Mucosa of rectum (tissue), 2 donors: ENCODE data around the gene INTS1.

Experiments used
- H3K27ac ChIP-seq, 2 donors: one replicate each; pipeline ENCODE4 v1.7.0; 2013; ENCODE audit warnings: inconsistent platforms in 2 of 2, low read depth in 2 of 2, low read length in 2 of 2
- H3K27me3 ChIP-seq, 2 donors: one replicate each; pipeline ENCODE4 v1.7.0; 2013; ENCODE audit warnings: low read length in 2 of 2; ENCODE audit not compliant: control insufficient read depth in 2 of 2, insufficient read depth in 2 of 2
- H3K36me3 ChIP-seq, 2 donors: one replicate each; pipeline ENCODE4 v1.7.0; 2013; ENCODE audit warnings: low read length in 2 of 2; ENCODE audit not compliant: control insufficient read depth in 2 of 2, insufficient read depth in 2 of 2
- H3K4me1 ChIP-seq, 2 donors: one replicate each; pipeline ENCODE4 v1.7.0; 2013; ENCODE audit warnings: low read length in 2 of 2, mild to moderate bottlenecking in 1 of 2; ENCODE audit not compliant: control insufficient read depth in 2 of 2, insufficient read depth in 2 of 2
- H3K4me3 ChIP-seq, 2 donors: one replicate each; pipeline ENCODE4 v1.7.0; 2013; ENCODE audit warnings: low read length in 2 of 2
- H3K9ac ChIP-seq, 2 donors: one replicate each; pipeline ENCODE4 v1.7.0; 2013; ENCODE audit warnings: low read length in 2 of 2, low read depth in 1 of 2, mild to moderate bottlenecking in 1 of 2
- H3K9me3 ChIP-seq, 2 donors: one replicate each; pipeline ENCODE4 v1.7.0; 2013; ENCODE audit warnings: low read length in 2 of 2; ENCODE audit not compliant: control insufficient read depth in 2 of 2
- donor health status: healthy.
- donor health status: Normal muscosa, but diverticular disease.

Gene INTS1

DNA sequence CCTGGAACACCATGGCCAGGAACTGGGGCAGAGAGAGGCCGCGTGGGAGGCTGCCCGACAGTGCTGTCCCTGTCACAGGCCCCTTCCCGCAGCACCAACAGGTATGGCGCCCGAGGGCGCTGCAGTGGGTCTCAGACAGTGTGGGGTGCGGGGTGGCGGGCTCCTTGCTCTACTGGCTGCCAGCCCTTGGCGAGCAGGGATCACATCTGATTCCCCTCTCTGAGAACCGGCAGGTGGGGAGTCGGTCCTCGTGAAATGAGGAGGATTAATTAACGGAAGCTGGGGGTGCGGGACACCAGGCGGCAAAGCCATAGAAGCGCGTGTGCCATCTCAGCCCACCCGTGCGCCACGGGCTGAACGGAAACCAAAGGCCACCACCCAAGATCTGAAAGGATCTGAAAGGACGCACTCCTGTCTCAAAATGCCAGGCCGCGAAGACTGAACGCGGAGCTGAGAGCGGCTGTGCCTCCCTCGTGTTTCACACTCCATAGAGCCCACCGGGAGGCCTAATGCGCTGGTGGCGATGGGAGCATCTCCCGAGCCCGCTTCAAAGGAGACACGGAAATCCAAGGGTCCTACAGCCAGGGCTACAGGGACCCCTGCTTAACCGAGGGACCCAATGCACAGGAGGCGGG, 6.8 kb downstream of the INTS1 start:
- Histone ChIP-seq H3K36me3 (peaks cover 48 to 51% of the 10 kb centered on the region in 2 donors), H3K27ac (no peak overlapping the region), H3K27me3 (no peaks in the 10 kb centered on the region), H3K9me3 (no peaks in the 10 kb centered on the region), H3K9ac (no peak overlapping the region), H3K4me1 (no peaks in the 10 kb centered on the region), H3K4me3 (no peak overlapping the region)

DNA sequence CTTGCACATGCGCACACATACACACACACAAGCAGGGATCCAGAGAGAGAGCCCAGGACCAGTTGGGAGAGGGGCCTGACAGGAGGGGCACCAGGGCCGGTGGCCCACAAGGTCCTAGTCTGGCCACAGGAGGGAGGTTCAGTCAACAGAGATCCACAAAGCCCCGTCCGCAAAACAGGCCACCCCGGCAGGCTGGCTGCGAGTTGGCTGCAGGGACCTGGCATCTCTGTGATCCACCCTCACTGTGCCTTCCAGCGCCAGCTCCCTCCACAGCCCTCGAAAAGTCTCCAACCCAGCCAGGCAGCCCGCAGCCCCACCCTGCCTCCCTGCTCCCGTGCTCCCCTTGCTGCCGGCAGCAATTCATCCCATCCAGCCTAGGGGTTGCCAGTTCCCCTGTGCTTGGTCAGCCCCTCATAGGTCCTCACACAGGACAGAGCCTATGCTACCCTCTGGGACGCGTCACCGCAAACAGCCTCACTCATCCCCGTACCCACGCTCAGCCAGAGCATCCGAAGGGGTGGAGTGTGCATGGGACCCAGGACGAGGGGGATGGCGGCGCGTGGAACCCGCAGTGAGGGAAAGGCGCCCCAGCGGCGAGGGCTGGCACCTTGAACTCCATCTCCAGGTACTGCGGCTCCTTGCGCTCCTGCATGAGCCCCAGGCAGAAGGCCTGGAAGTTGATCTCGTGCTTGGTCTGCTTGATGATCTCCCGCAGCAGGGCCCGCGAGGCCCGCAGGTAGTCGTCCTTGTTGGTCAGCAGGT, 7.5 kb downstream of the INTS1 start:
- H3K4me1 ChIP-seq: no peaks in the 10 kb centered on the region
- H3K27me3 ChIP-seq: no peaks in the 10 kb centered on the region
- no peak overlapping the region for H3K27ac ChIP-seq
- no peak overlapping the region for H3K9ac ChIP-seq
- H3K4me3 ChIP-seq: no peak overlapping the region
- no peaks in the 10 kb centered on the region for H3K9me3 ChIP-seq
- peaks cover 50 to 55% of the 10 kb centered on the region in 2 donors for H3K36me3 ChIP-seq

DNA sequence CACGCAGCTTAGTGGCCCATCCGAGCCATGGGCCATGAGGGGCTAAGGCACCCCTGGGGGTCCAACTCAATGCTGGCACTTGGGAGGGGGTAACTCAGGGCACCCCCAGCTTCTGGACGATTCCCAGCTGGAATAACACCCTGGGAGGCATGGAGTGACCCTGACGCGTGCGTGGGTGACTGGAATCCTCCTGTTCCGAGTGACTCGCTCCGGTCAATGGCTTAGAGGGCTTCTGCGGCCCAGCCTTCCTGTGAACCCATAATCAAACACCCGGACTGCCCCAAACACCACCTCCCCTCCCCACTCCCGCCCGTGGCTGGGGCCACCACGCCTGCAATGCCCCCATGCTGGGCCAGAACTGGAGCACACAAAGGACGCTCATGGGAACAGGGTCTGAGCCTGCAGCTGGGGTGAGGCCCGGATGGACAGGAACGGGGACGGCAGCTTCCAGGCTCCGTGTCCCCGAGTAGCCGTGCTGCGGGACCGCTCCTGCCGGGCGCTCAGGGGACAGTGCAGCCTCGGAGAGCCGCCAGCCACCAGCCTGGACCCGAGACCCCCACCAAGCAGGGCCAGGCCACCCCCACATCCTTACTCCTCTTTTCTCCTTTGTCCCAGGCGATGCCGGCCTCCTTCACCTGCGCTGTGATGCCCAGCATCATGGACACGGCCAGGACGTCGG, 8.5 kb downstream of the INTS1 start:
- H3K9me3 ChIP-seq: no peaks in the 10 kb centered on the region
- H3K27ac ChIP-seq: no peak overlapping the region
- H3K4me3 ChIP-seq: no peak overlapping the region
- H3K9ac ChIP-seq: no peak overlapping the region
- no peaks in the 10 kb centered on the region for H3K4me1 ChIP-seq
- peaks cover 49 to 53% of the 10 kb centered on the region in 2 donors for H3K36me3 ChIP-seq
- H3K27me3 ChIP-seq: no peaks in the 10 kb centered on the region

DNA sequence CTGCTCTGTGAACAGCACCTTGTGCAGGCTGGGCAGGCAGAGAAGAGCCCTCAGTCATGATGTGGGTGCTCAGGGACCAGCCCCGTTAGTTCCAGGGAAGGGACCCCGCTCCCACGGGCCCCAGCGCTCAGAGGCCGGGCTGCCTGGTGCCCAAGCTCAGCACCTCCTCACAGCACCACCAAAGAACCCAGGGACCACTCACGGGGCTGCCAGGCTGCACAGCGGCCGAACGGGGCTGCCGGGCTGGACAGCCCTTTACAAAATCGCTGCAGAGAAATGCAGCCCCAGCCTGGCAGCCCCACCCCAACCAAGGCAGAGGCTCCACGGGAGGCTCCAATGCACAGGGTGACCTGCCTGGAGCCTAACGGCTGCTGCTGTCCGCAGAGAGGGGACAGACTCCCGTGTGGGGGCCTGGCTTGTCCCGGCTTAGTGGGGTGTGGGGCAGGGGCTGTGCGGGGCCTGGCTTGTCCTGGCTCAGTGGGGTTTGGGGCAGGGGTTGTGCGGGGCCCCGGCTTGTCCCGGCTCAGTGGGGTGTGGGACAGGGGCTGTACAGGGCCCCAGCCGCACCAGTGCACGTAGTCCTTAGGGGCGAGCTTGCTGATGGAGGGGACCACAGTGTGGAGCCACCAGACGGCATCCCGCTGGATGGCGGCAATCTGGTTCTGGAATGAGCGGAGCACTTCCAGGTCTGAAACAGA, 9.2 kb downstream of the INTS1 start:
- Histone ChIP-seq H3K36me3 (peaks cover 46 to 51% of the 10 kb centered on the region in 2 donors), H3K4me3 (no peak overlapping the region), H3K4me1 (no peaks in the 10 kb centered on the region), H3K27me3 (no peaks in the 10 kb centered on the region), H3K9me3 (no peaks in the 10 kb centered on the region), H3K9ac (no peak overlapping the region), H3K27ac (no peak overlapping the region)

DNA sequence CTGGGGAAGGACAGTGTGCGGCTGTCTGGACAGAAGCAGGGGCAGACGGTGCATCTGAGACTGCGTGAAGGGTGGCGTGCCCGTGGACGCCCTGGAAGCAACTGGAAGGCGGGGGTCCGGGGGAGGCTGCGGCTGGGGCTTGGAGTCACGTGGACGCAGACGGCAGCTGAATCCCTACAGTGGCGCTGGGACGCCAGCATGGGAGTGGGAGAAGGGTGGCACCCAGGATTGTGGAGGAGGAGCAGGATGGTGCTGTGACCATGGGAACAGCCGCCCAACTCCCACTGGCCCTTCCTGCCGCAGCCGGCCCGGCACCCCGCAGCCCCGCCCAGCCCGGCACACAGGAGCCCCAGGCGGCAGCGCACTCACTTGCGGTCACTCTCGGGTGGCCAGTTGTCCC, 9.7 kb downstream of the INTS1 start:
- Histone ChIP-seq H3K36me3 (peaks cover 45 to 56% of the 10 kb centered on the region in 2 donors), H3K4me1 (no peaks in the 10 kb centered on the region), H3K9me3 (no peaks in the 10 kb centered on the region), H3K27me3 (no peaks in the 10 kb centered on the region), H3K9ac (no peak overlapping the region), H3K4me3 (no peak overlapping the region), H3K27ac (no peak overlapping the region)

DNA sequence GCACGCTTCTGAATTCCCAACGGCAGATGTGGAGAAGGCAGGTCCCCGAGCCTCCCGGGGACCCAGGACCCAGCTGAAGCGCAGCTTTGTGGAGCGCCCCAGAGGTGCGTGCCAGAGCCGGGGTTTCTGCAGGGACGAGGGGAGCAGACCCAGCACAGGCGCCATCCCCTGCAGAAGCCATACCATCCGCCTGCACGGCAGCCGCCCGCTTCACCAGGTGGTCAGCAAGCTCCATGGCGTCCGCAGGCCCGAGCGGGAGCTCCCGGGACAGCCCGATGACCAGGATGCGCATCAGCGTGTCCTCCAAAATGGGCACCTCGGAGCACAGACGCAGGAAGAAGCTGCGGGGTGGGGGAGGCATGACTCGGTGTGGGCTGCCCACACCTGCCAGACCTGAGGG, 10.6 kb downstream of the INTS1 start:
- Histone ChIP-seq H3K27ac (no peak overlapping the region), H3K4me3 (no peak overlapping the region), H3K9ac (no peak overlapping the region), H3K27me3 (no peaks in the 10 kb centered on the region), H3K36me3 (peaks cover 54 to 65% of the 10 kb centered on the region in 2 donors), H3K9me3 (no peaks in the 10 kb centered on the region), H3K4me1 (no peaks in the 10 kb centered on the region)

DNA sequence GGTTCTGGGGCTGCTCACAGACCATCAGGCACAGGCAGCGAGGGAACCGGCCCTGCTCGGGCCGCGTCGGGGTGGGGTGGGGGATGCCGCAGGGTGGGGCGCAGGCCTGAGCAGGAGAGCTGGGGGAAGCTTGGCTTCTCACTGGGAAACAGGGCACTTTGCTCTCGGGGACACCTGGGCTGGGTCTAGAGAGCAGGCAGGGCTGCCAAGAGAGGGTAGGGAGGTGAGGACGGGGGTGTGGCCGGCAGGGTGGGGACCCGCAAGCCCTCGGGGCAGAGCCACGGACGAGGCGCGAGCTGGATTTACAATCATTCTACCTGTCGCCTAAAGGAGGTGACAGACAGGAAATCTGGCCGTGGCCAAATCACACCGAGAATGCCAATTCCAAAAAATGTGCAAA, 11.1 kb downstream of the INTS1 start:
- Histone ChIP-seq H3K36me3 (peaks cover 56 to 67% of the 10 kb centered on the region in 2 donors), H3K9me3 (no peaks in the 10 kb centered on the region)

DNA sequence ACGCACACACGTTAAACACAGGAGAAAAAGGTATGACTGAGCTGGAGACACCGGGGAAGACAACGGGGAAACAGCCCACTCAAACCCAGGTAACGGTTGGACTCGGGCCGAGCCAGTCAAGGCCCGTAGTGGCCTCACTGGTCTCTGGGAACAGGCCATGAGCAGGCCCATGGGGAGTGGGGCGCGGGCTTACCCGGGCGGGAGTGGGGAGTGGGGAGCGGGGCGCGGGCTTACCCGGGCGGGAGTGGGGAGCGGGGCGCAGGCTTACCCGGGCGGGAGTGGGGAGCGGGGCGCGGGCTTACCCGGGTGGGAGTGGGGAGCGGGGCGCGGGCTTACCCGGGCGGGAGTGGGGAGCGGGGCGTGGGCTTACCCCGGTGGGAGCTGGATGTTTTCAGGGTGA, 11.5 kb downstream of the INTS1 start:
- Histone ChIP-seq H3K27me3 (no peaks in the 10 kb centered on the region), H3K4me1 (no peaks in the 10 kb centered on the region), H3K9me3 (no peaks in the 10 kb centered on the region), H3K36me3 (peaks cover 57 to 68% of the 10 kb centered on the region in 2 donors), H3K9ac (no peak overlapping the region), H3K4me3 (no peak overlapping the region), H3K27ac (no peak overlapping the region)

More for the DNA sequence above, 11.1 kb downstream of the INTS1 start:
- Histone ChIP-seq H3K4me3 (no peak overlapping the region), H3K27ac (no peak overlapping the region), H3K9ac (no peak overlapping the region), H3K4me1 (no peaks in the 10 kb centered on the region), H3K27me3 (no peaks in the 10 kb centered on the region)

DNA sequence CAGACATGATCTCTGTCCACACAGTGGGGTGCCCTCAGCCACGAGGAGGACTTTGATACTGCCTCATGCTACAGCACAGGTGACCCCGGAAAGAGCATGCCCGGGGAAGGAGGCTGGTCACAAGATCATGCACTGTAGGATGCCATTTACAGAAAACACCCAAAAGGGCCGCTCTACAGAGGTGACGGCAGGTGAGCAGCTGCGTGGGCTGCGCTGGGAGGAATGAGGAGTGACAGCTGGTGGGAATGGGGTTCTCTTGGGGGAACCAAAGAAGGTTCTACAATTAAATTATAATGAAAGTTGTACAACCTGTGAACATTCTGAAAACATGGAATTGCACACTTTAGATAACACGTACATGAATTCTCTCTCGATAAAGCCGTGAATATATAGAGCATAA, 12.0 kb downstream of the INTS1 start:
- H3K36me3 ChIP-seq: peaks cover 57 to 66% of the 10 kb centered on the region in 2 donors
- H3K27me3 ChIP-seq: no peaks in the 10 kb centered on the region
- no peaks in the 10 kb centered on the region for H3K4me1 ChIP-seq
- no peak overlapping the region for H3K9ac ChIP-seq
- H3K9me3 ChIP-seq: no peaks in the 10 kb centered on the region
- H3K27ac ChIP-seq: no peak overlapping the region
- no peak overlapping the region for H3K4me3 ChIP-seq

DNA sequence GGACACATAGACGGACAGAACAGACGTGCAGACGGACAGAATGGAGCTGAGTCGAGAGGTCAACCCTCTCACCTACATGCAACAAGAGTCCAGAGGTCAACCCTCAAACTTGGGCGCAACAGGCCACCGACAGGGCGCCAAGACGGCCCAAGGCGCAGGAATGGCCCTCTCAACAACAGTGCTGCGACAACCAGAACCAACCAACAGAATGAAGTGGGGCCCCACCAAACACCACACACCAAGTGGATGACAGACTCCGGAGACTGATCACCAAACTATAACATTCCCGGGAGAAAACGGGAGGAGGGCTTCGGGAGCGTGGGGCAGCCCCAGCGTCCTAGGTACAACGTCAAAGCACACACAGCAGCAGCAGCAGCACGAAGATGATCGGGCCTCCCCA, 13.4 kb downstream of the INTS1 start:
- H3K36me3 ChIP-seq: peaks cover 59 to 62% of the 10 kb centered on the region in 2 donors

More for the DNA sequence above, 13.4 kb downstream of the INTS1 start:
- no peaks in the 10 kb centered on the region for H3K27me3 ChIP-seq
- no peak overlapping the region for H3K27ac ChIP-seq
- no peaks in the 10 kb centered on the region for H3K4me1 ChIP-seq
- H3K9ac ChIP-seq: no peak overlapping the region
- no peak overlapping the region for H3K4me3 ChIP-seq
- H3K9me3 ChIP-seq: no peaks in the 10 kb centered on the region
